ENCODE measurements around the gene LLGL1. TPM values are rescaled to one million over a fixed set of nuclear protein-coding genes. Genes with fewer than 3 reads are reported as not detected.

The LLGL1 gene
- total RNA-seq, 1 experiment from 2014 or later: 44.3 TPM

GRCh38 chr17:18197535-18198194, 27.8 kb upstream of the LLGL1 start:
- Histone ChIP-seq H3K4me3 (replicated peaks in 1 of 2; ENCODE audit: low read depth in 1 of 2, low read length in 2 of 2) (no peak overlapping the region), H3K9me3 (ENCODE audit: control insufficient read depth in 1 of 2, insufficient read depth in 1 of 2, low read depth in 1 of 2, low read length in 2 of 2) (no peaks in the 10 kb centered on the region), H4K20me1 (ENCODE audit: insufficient read depth) (no peaks in the 10 kb centered on the region), H3K79me2 (ENCODE audit: insufficient read depth, low read length) (peaks cover 90% of the 10 kb centered on the region), H3K9ac (ENCODE audit: low read length) (no peak overlapping the region), H2AFZ (ENCODE audit: low read depth, low read length, poor library complexity, severe bottlenecking) (no peak overlapping the region), H3K4me2 (ENCODE audit: low read length) (no peak overlapping the region), H3K27ac (ENCODE audit: low read depth, low read length) (no peak overlapping the region), H3K9me2 (ENCODE audit: insufficient read depth) (no peaks in the 10 kb centered on the region), H3K27me3 (ENCODE audit: insufficient read depth, low read length) (no peaks in the 10 kb centered on the region), H3K36me3 (ENCODE audit: control insufficient read depth in 1 of 2, insufficient read depth in 2 of 2, low read length in 2 of 2) (peaks cover 43 to 44% of the 10 kb centered on the region in 2 experiments), H3K4me1 (ENCODE audit: control insufficient read depth in 1 of 2, insufficient read depth in 2 of 2, low read length in 2 of 2) (peaks cover 0 to 6% of the 10 kb centered on the region in 2 experiments; a peak in 1 of 4 replicates)
- no TSS peak for BruUV-seq (replicated peaks)
- RAD21 ChIA-PET (ENCODE audit: low non-redundant PET in 1 of 2, low total read pairs in 2 of 2, uncharacterized antibody in 2 of 2, unreplicated experiment in 2 of 2): no interaction called here
- TF ChIP-seq CEBPB (IDR thresholded peaks at IDR 0.05; ENCODE audit: low read depth) (no peak), ZBTB33 (IDR thresholded peaks at IDR 0.05; ENCODE audit: extremely low read depth, insufficient replicate concordance, low read length) (no peak), ELF1 (IDR thresholded peaks at IDR 0.05; ENCODE audit: borderline replicate concordance, low read depth) (no peak), RAD21 (IDR thresholded peaks at IDR 0.05; ENCODE audit: low read depth) (no peak)
- DNase-seq (ENCODE audit: low read depth, low spot score) (no peak), ATAC-seq (no peak)
- POLR2A ChIA-PET: no interaction called here
- intact Hi-C loops (cut with micrococcal nuclease): no loop called here
- CTCF ChIA-PET: no interaction called here

GRCh38 chr17:18198530-18198929, 26.9 kb upstream of the LLGL1 start:
- H3K9me3 ChIP-seq (ENCODE audit: control insufficient read depth in 1 of 2, insufficient read depth in 1 of 2, low read depth in 1 of 2, low read length in 2 of 2): no peaks in the 10 kb centered on the region
- no TSS peak for BruUV-seq (replicated peaks)
- H3K9me2 ChIP-seq (ENCODE audit: insufficient read depth): no peaks in the 10 kb centered on the region
- no peak overlapping the region for H3K4me3 ChIP-seq (replicated peaks in 1 of 2; ENCODE audit: low read depth in 1 of 2, low read length in 2 of 2)
- peaks cover 6 to 15% of the 10 kb centered on the region in 2 experiments; a peak in 3 of 4 replicates for H3K4me1 ChIP-seq (ENCODE audit: control insufficient read depth in 1 of 2, insufficient read depth in 2 of 2, low read length in 2 of 2)
- no peaks in the 10 kb centered on the region for H3K27me3 ChIP-seq (ENCODE audit: insufficient read depth, low read length)
- no peak overlapping the region for H3K27ac ChIP-seq (ENCODE audit: low read depth, low read length)
- peaks cover 89% of the 10 kb centered on the region for H3K79me2 ChIP-seq (ENCODE audit: insufficient read depth, low read length)
- H2AFZ ChIP-seq (ENCODE audit: low read depth, low read length, poor library complexity, severe bottlenecking): no peak overlapping the region
- peaks cover 40 to 49% of the 10 kb centered on the region in 2 experiments; a peak in 3 of 4 replicates for H3K36me3 ChIP-seq (ENCODE audit: control insufficient read depth in 1 of 2, insufficient read depth in 2 of 2, low read length in 2 of 2)
- ChIA-PET RAD21 (ENCODE audit: low non-redundant PET in 1 of 2, low total read pairs in 2 of 2, uncharacterized antibody in 2 of 2, unreplicated experiment in 2 of 2) (no interaction called here), POLR2A (no interaction called here), CTCF (no interaction called here)
- H3K9ac ChIP-seq (ENCODE audit: low read length): no peak overlapping the region
- ATAC-seq: no peak
- intact Hi-C loops (cut with micrococcal nuclease): no loop called here
- no peaks in the 10 kb centered on the region for H4K20me1 ChIP-seq (ENCODE audit: insufficient read depth)
- DNase-seq (ENCODE audit: low read depth, low spot score): no peak
- H3K4me2 ChIP-seq (ENCODE audit: low read length): no peak overlapping the region
- TF ChIP-seq EZH2 (IDR thresholded peaks at IDR 0.05) (no peak), FOSL1 (IDR thresholded peaks at IDR 0.05; ENCODE audit: low read depth) (no peak), REST (IDR thresholded peaks at IDR 0.05; ENCODE audit: low read depth) (no peak), SP1 (IDR thresholded peaks at IDR 0.05; ENCODE audit: low read depth) (no peak), POLR2A (IDR thresholded peaks at IDR 0.05; ENCODE audit: borderline replicate concordance, extremely low read depth, insufficient read depth, insufficient read length) (no peak), EGR1 (IDR thresholded peaks at IDR 0.05; ENCODE audit: low read depth) (no peak), JUND (IDR thresholded peaks at IDR 0.05) (no peak), ZFX (IDR thresholded peaks at IDR 0.05) (no peak), POLR2AphosphoS5 (IDR thresholded peaks at IDR 0.05; ENCODE audit: low read depth, low read length) (no peak), SIN3A (IDR thresholded peaks at IDR 0.05; ENCODE audit: low read depth) (no peak), TCF7L2 (IDR thresholded peaks at IDR 0.05; ENCODE audit: borderline replicate concordance, extremely low read depth, insufficient read depth, insufficient read length) (no peak), YY1 (IDR thresholded peaks at IDR 0.05; ENCODE audit: extremely low read depth, insufficient replicate concordance, low read depth, low read length) (no peak), ELF1 (IDR thresholded peaks at IDR 0.05; ENCODE audit: borderline replicate concordance, low read depth) (no peak), CBX3 (IDR thresholded peaks at IDR 0.05; ENCODE audit: low read depth) (no peak), RAD21 (IDR thresholded peaks at IDR 0.05; ENCODE audit: low read depth) (no peak)
